Measurements from ENCODE around the gene NR3C1.
A peak's percentile ranks its signal among the peaks of the same experiment; 100 is the strongest.

The NR3C1 gene

GRCh38 chr5:143251190-143251589, 152.3 kb downstream of the NR3C1 start:
- no peak for DNase-seq

DNA sequence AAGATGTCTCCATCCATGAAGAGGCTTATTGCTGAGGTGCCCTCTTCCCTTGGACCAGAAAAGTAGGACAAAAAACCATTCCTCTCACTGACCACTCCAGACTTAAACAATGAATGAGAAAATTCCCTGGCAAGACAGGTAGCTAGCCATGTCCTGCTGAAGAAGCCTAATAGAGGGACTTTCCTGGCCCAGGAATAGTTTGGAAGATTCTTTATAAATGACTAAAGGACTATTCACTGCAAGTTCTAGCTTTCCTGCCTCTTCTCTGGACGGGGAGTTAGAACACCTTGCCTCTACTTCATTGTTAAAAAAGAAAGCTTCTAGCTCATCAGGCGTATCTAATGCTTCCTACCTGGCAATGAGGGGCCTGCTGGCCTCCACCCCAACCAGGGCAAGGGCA, 153.6 kb downstream of the NR3C1 start:
- no peak for DNase-seq

- no peak for DNase-seq
These were observed 154.5 kb downstream of the NR3C1 start for GRCh38 chr5:143248822-143249579.

GRCh38 chr5:143248391-143248790, 155.1 kb downstream of the NR3C1 start:
- no peak for DNase-seq

DNA sequence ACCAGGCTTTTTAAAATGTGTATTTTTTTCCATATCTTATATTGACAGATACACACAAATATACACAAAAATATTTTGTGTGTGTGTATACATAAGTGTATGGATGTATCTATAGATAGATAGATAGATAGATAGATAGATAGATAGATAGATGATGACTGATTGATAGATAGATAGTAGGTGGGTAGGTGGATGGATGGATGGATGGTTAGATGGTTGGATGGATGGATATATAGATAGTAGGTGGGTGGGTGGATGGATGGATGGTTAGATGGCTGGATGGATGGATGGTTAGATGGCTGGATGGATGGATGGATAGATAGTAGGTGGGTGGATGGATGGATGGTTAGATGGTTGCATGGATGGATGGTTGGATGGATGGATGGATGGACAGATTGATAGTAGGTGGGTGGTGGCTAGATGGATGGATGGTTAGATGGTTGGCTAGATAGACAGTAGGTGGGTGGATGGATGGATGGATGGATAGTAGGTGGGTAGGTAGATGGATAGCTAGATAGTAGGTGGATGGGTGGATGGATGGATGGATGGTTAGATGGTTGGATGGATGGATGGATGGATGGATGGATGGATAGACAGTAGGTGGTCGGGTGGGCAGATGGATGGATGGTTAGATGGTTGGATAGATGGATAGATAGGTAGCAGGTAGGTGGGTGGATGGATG, 156.2 kb downstream of the NR3C1 start:
- no peak for DNase-seq

GRCh38 chr5:143245929-143246561, 157.4 kb downstream of the NR3C1 start:
- peak in 1 of 2 experiments; percentile 27 for DNase-seq

DNA sequence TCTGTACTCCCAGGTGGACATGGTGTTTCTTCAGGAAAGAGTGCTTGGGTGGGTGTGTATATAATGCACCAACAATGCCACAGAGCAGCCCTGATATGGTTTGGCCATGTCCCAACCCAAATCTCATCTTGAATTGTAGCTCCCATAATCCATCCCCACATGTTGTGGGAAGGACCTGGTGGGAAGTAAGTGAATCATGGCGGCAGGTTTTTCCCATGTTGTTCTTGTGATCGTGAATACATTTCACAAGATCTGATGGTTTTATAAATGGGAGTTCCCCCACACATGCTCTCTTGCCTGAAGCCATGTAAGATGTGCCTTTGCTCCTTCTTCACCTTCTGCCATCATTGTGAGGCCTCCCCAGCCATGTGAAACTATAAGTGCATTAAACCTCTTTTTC, 158.5 kb downstream of the NR3C1 start:
- no peak for DNase-seq

DNA sequence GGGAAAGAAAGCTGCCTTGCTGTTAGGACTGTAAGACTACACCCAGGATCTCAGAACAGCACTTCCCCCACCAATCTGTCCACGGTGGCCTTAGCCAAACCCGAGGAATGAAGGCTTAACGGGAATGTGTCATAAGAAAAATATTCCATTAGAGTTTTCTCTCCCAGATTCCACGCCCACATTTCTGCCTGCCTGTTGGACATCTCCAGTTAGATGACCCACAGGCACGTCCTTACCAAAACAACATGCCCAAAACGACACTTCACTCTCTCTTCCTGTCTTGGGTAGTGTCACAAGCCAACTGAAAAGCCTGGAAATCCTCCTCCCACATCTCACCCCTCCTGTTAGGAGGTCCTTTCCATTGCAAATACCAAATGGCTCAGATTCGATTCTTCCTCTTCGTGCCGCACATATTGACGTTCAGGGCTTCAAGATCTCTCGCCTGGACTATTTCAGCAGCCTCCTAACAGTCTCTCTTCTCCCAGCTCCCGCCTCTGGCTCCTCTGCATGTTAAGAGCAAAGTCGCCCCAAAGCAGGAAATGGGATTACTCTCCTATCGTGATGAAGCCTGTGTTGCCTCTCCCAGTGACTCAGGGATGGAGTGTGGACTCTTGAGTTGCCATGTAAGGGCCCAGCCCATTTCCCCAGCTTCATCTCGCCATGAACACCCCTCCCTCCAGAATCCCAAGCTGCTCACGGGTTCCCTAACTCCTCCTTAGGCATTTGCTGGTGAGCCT, 159.3 kb downstream of the NR3C1 start:
- no peak for DNase-seq

- DNase-seq: no peak
These were observed 160.4 kb downstream of the NR3C1 start for GRCh38 chr5:143243103-143243502.

DNA sequence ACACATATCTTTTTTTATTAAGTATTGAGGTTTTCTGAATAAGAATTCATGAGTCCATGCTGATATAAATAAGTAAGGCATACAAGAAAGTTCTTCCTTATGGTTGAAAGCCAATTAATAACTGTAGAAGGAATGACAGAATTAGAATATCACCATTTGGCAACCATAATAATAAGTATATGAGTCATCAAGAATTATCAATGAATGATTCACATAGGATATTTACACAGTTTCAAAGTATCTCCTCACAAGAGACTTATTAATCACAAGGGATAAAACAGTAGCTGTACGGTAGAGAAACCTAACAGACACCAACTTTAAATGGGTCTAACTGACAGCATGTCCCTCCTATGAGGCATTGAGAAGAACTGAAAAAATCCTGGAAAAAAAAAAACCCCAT, 161.6 kb downstream of the NR3C1 start:
- no peak for DNase-seq

DNA sequence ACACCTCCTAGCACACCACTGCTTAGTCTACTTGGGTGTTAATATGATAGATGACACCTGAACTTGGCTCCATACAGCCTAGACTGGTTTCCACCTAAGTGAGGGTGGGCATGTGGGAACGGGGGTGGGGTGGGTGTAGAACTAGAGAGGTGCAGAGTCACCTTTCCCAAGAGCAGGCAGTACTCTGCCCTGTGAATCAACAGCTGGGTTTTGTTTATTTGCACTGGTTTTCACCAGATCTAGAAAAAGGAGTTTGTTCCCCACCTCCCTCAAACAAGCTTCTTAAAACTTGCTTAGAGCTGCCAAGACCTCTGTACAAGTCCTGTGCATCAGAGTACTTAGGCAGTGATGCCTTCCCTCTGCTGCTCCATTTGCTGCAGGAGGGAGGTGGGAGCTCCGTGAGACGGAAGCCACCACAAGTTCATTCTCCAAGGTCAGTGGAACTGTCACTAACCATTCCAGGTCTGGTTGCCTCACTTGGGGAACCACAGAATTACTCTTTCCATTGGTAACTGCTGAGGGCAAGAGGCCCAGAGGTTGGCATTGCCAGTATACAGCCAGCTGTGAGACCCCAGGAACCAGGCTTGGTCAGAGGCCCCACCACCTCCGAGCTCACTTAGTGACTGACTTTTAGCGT, 163.5 kb downstream of the NR3C1 start:
- DNase-seq: no peak

GRCh38 chr5:143238620-143239019, 164.9 kb downstream of the NR3C1 start:
- no peak for DNase-seq

GRCh38 chr5:143237664-143238063, 165.8 kb downstream of the NR3C1 start:
- no peak for DNase-seq

- no peak for DNase-seq
These were observed 166.8 kb downstream of the NR3C1 start for GRCh38 chr5:143236682-143237081.

DNA sequence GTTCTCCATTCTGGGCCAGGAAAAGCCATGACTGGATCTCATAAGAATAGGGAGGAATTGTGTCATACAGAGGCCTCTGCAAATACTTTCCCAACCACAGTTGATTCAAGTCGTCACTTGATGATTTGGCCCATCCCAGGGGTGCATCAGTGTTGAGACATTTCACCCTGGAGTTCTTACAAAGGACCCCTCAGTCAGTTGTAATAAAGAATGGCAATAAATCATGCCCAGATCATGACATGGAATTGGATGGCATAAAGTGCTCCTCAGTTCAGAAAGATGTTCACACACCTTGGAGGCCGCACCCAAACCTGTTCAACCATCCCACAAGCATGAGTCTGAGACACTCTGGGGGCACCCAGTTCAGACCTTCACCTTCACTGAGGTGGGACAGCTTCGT, 168.1 kb downstream of the NR3C1 start:
- no peak for DNase-seq

DNA sequence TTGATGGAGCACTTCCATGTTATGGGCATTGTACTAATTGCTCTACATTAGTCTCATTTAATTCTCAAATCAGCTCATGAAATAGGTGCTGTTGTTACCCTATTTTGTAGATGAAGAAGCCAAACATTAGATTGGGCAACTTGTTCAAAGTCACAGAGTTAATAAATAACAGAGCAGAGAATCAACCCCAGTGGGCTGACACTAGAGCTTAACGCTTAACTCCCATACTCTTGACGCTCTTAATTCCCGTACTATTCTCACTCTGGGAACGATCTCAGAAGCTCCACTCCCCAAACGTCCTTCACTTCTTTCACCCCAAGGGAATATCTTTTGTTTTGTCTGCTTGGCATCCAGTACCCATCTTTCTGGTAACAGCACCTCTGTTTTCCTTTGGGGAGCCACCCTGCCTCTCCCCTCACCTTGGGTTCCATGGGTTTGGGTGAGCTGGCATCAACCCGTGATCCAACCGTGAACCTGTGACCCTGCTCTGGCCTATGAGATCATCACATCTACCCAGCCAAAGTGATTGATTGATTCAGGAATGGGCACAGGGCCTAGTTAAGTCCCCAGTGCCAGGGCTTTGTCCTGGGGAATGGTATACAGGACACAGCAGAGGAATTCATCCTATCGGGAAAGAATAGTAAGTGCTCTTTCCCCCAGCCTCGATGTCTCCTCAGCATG, 169.2 kb downstream of the NR3C1 start:
- no peak for DNase-seq

GRCh38 chr5:143233031-143233430, 170.5 kb downstream of the NR3C1 start:
- DNase-seq: no peak

DNA sequence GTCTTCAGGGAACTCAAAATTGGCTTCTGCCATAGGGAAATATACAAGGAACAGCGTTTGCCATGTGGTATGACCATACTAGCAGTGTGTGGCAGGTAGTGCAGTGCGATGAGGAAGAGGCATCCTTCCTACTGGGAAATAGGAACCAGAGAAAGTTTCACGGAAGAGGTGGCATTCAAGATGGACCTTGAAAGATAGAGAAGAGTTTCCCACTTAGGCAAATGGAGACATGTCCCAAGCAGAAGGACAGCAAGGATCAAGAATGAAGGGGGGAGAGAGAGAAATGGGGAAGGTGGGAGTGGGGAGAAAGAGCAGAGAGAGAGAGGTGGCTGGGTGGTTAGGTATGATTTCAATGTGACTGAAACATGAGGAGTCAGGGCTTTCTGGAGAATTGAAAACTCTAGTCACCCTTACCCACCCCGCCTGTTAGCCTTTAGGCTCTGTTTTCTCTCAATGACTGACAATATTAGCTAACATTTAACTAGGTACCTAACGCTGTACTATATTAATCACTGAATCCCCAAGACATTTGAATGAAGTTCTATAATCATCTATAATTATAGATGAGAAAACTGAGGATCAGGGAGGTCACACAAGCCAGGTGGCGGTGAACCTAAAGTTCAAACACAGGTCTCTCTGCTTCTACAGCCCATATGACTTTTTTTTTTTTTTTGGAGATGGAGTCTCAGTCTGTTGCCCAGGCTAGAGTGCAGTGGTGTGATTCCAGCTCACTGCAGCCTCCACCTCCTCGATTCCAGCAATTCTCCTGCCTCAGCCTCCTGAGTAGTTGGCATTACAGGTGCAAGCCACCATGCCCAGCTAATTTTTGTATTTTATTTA, 171.3 kb downstream of the NR3C1 start:
- no peak for DNase-seq

DNA sequence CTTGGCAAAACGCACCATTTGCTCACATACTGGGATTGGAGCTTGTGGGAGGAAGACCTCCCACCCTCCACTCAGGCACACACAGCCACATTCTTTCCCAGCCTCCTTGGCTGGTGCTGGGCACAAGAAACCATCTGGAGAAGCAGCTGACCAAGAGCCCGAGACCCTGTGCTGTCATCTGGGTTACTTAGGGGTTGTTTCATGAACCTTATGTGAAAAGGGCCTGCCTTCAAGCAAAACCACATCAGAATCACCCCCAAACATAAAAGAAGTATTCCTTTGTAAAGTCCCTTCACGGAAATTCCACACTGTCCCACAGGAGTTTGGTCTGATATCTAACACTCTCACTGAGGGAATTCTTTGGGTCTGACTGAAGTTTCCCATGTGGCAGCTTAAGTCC, 172.1 kb downstream of the NR3C1 start:
- DNase-seq: no peak

DNA sequence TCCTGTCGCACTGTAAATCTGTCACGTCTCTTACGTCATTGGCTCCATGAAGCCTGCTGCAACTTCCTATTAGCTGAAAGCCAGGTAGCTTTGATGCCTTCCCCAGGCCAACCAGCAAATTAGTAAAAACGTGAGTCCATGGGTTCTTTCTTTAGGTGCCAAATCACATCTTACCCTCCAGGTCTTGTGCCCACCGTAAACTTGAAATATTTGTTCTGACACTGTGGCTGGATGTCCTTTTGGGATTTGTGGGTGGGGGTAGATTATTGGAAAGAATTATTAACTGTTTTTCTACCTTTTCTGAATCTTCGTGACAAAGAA, 172.8 kb downstream of the NR3C1 start:
- no peak for DNase-seq

- no peak for DNase-seq
These were observed 173.4 kb downstream of the NR3C1 start for GRCh38 chr5:143229896-143230675.
